Neural progenitor cell (in vitro differentiated cells): ENCODE measurements around the gene ESPN. TPM values are rescaled to one million over a fixed set of nuclear protein-coding genes. Genes with fewer than 3 reads are reported as not detected.
A peak's percentile ranks its signal among the peaks of the same experiment; 100 is the strongest.

Source experiments
- DNase-seq: peaks from one replicate; pipeline ENCODE4 v3.0.0-alpha.2; 2016; ENCODE audit warnings: low spot score
- H2AFZ ChIP-seq: fragments of 200-600 bp; sonication (generic); replicated peaks from 2 replicates; pipeline ENCODE4 v1.6.1; 2016; ENCODE audit warnings: antibody characterized with exemption
- H3F3A ChIP-seq: fragments of 200-600 bp; sonication (generic); 2 replicates; pipeline ENCODE4 v1.6.1; 2016; ENCODE audit warnings: antibody characterized with exemption, low read depth
- H3K27ac ChIP-seq: fragments of 200-600 bp; sonication (generic); 2 replicates; pipeline ENCODE4 v1.5.1; 2016; ENCODE audit warnings: mild to moderate bottlenecking
- H3K27me3 ChIP-seq: fragments of 200-600 bp; sonication (generic); 2 replicates; pipeline ENCODE4 v1.6.1; 2016; ENCODE audit warnings: mild to moderate bottlenecking, moderate library complexity
- H3K36me3 ChIP-seq: fragments of 200-600 bp; sonication (generic); 2 replicates; pipeline ENCODE4 v1.5.1; 2016
- H3K4me1 ChIP-seq: fragments of 200-600 bp; sonication (generic); 2 replicates; pipeline ENCODE4 v1.6.1; 2016; ENCODE audit warnings: mixed run types
- H3K4me2 ChIP-seq: fragments of 200-600 bp; sonication (generic); 2 replicates; pipeline ENCODE4 v1.6.1; 2016
- H3K4me3 ChIP-seq: fragments of 200-600 bp; sonication (generic); 2 replicates; pipeline ENCODE4 v1.5.1; 2016
- H3K79me2 ChIP-seq: fragments of 200-600 bp; sonication (generic); 2 replicates; pipeline ENCODE4 v1.6.1; 2016; ENCODE audit warnings: low read depth
- H3K9ac ChIP-seq: fragments of 200-600 bp; sonication (generic); 2 replicates; pipeline ENCODE4 v1.6.1; 2016
- H3K9me3 ChIP-seq: fragments of 200-600 bp; sonication (generic); 2 replicates; pipeline ENCODE4 v1.5.1; 2016; ENCODE audit warnings: low read depth
- H4K20me1 ChIP-seq: fragments of 200-600 bp; sonication (generic); 2 replicates; pipeline ENCODE4 v1.6.1; 2016; ENCODE audit warnings: low read depth
- H3K27ac Mint-ChIP-seq: 3 replicates; pipeline ENCODE4 v1.8.0; 2021; ENCODE audit warnings: mixed read lengths
- H3K27me3 Mint-ChIP-seq: 2 replicates; pipeline ENCODE4 v1.8.0; 2022; ENCODE audit warnings: low read depth, mild to moderate bottlenecking, inconsistent platforms, moderate library complexity, mixed read lengths; ENCODE audit not compliant: insufficient read depth
- H3K36me3 Mint-ChIP-seq: 3 replicates; pipeline ENCODE4 v1.8.0; 2021; ENCODE audit warnings: mixed read lengths
- H3K4me1 Mint-ChIP-seq: 3 replicates; pipeline ENCODE4 v1.8.0; 2021; ENCODE audit warnings: mixed read lengths
- H3K4me3 Mint-ChIP-seq: 3 replicates; pipeline ENCODE4 v1.8.0; 2021; ENCODE audit warnings: mild to moderate bottlenecking, moderate library complexity, mixed read lengths
- H3K9me3 Mint-ChIP-seq: 3 replicates; pipeline ENCODE4 v1.8.0; 2020; ENCODE audit warnings: mixed read lengths
- EZH2 ChIP-seq: fragments of 200-600 bp; sonication (generic); IDR thresholded peaks from 2 replicates; pipeline ENCODE4 v1.6.1; 2017; ENCODE audit warnings: antibody characterized with exemption, mild to moderate bottlenecking, moderate library complexity
- EZH2phosphoT487 ChIP-seq: fragments of 200-600 bp; sonication (generic); IDR thresholded peaks from 2 replicates; pipeline ENCODE4 v1.6.1; 2017; ENCODE audit warnings: antibody characterized with exemption
- total RNA-seq: library from RNA; depleted of rRNA; stranded (reverse); fragments of >200 nt; gene quantifications from 2 replicates; pipeline ENCODE4 v1.2.3, GENCODE V29; 2015; ENCODE audit warnings: low replicate concordance
- TF ChIP-seq, protein P1 (sequence below): fragments of 200-600 bp; sonication (generic); IDR thresholded peaks from 2 replicates; pipeline ENCODE4 v1.5.1; 2017; ENCODE audit warnings: antibody characterized with exemption, mild to moderate bottlenecking

ESPN gene
- total RNA-seq, 1 donor from 2014 or later, result 7.1 TPM

DNA sequence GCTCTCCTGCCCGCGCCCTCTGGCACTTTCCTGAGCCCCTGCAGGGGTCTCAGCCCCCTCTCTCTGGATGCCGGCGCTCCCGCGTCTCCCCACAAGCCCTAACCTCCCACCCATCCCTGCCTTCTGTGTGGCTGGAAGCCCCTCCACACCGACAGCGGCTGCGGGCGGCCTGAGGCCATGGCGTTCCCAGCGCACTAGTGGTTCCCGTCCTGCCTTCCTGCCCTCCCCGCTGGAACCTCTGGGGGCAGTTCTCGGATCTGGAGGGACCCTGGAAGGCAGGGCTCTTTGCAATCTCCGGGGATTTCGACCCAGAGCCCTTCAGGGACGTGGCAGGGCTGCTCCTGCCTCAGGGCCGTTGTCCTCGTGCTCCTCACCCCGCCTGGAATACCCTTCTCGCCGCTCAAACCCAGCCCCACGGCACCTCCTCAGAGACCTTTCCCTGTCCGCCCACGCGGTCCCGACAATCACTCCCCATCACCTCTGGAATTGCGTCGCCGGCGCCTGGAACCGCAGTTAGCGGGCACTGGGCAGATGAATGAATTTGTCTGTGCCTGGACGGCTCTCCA lies 493 bp upstream of the ESPN start:
- H3K27me3 ChIP-seq, result peaks cover 97% of the 10 kb centered on the region
- no peaks in the 10 kb centered on the region for H3K36me3 Mint-ChIP-seq
- TF ChIP-seq, protein P1, sequence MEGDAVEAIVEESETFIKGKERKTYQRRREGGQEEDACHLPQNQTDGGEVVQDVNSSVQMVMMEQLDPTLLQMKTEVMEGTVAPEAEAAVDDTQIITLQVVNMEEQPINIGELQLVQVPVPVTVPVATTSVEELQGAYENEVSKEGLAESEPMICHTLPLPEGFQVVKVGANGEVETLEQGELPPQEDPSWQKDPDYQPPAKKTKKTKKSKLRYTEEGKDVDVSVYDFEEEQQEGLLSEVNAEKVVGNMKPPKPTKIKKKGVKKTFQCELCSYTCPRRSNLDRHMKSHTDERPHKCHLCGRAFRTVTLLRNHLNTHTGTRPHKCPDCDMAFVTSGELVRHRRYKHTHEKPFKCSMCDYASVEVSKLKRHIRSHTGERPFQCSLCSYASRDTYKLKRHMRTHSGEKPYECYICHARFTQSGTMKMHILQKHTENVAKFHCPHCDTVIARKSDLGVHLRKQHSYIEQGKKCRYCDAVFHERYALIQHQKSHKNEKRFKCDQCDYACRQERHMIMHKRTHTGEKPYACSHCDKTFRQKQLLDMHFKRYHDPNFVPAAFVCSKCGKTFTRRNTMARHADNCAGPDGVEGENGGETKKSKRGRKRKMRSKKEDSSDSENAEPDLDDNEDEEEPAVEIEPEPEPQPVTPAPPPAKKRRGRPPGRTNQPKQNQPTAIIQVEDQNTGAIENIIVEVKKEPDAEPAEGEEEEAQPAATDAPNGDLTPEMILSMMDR, result no peak
- TF ChIP-seq EZH2 (peak; percentile 96), EZH2phosphoT487 (peak; percentile 93)
- H4K20me1 ChIP-seq, result peaks cover 54% of the 10 kb centered on the region
- H3K4me1 Mint-ChIP-seq, result peaks cover 13% of the 10 kb centered on the region
- H3K4me3 ChIP-seq, result peak overlapping the region; percentile 3
- no peaks in the 10 kb centered on the region for H3K9me3 ChIP-seq
- H3K27me3 Mint-ChIP-seq, result peaks cover 67% of the 10 kb centered on the region
- peak; percentile 52 for DNase-seq
- H3K27ac Mint-ChIP-seq, result no peak overlapping the region
- no peak overlapping the region for H3K9ac ChIP-seq
- H3K4me1 ChIP-seq, result peaks cover 26% of the 10 kb centered on the region
- peaks cover 34% of the 10 kb centered on the region for H3F3A ChIP-seq
- no peak overlapping the region for H3K27ac ChIP-seq
- H3K79me2 ChIP-seq, result no peaks in the 10 kb centered on the region
- H3K9me3 Mint-ChIP-seq, result no peaks in the 10 kb centered on the region
- H2AFZ ChIP-seq, result no peak overlapping the region
- H3K4me2 ChIP-seq, result peak overlapping the region; percentile 45
- peak overlapping the region; percentile 48 for H3K4me3 Mint-ChIP-seq
- H3K36me3 ChIP-seq, result no peaks in the 10 kb centered on the region

- peak overlapping the region; percentile 48 for H3K4me3 Mint-ChIP-seq
- peaks cover 64% of the 10 kb centered on the region for H3K27me3 Mint-ChIP-seq
- no peaks in the 10 kb centered on the region for H3K36me3 Mint-ChIP-seq
- Histone ChIP-seq H3F3A (peaks cover 20% of the 10 kb centered on the region), H3K9ac (no peak overlapping the region), H3K79me2 (no peaks in the 10 kb centered on the region), H3K4me1 (peaks cover 18% of the 10 kb centered on the region), H3K27me3 (peaks cover 83% of the 10 kb centered on the region), H3K4me3 (no peak overlapping the region), H3K27ac (no peak overlapping the region), H2AFZ (no peak overlapping the region), H4K20me1 (peaks cover 40% of the 10 kb centered on the region), H3K4me2 (no peak overlapping the region), H3K36me3 (no peaks in the 10 kb centered on the region), H3K9me3 (no peaks in the 10 kb centered on the region)
- TF ChIP-seq EZH2phosphoT487, result no peak
- TF ChIP-seq, protein P1, result no peak
- TF ChIP-seq EZH2, result no peak
- H3K4me1 Mint-ChIP-seq, result peaks cover 24% of the 10 kb centered on the region
- no peak overlapping the region for H3K27ac Mint-ChIP-seq
- DNase-seq, result peak; percentile 2
- H3K9me3 Mint-ChIP-seq, result no peaks in the 10 kb centered on the region
Measured at GRCh38 chr1:6425658-6426057, 1.1 kb downstream of the ESPN start.

- Histone ChIP-seq H3K4me1 (peaks cover 12% of the 10 kb centered on the region), H3K9me3 (no peaks in the 10 kb centered on the region), H3K9ac (no peak overlapping the region), H3K27me3 (peaks cover 78% of the 10 kb centered on the region), H3K4me2 (no peak overlapping the region), H3K4me3 (no peak overlapping the region), H3F3A (peaks cover 12% of the 10 kb centered on the region), H4K20me1 (peaks cover 33% of the 10 kb centered on the region), H3K79me2 (no peaks in the 10 kb centered on the region), H2AFZ (no peak overlapping the region), H3K36me3 (no peaks in the 10 kb centered on the region), H3K27ac (no peak overlapping the region)
- Mint-ChIP-seq H3K4me3 (no peak overlapping the region), H3K36me3 (no peaks in the 10 kb centered on the region), H3K9me3 (no peaks in the 10 kb centered on the region), H3K4me1 (peaks cover 23% of the 10 kb centered on the region), H3K27me3 (peaks cover 56% of the 10 kb centered on the region), H3K27ac (no peak overlapping the region)
- no peak for TF ChIP-seq EZH2phosphoT487
- no peak for TF ChIP-seq EZH2
- TF ChIP-seq, protein P1, result no peak
- DNase-seq, result peak; percentile 1
Measured at GRCh38 chr1:6426277-6426971, 1.8 kb downstream of the ESPN start.
